Astrocyte (in vitro differentiated cells and primary cell): ENCODE results near the gene TYROBP.

Experiments used
- EZH2 ChIP-seq: IDR thresholded peaks from 2 replicates; pipeline ENCODE4 v1.6.1; 2012; ENCODE audit warnings: mild to moderate bottlenecking, low read length, inconsistent platforms; ENCODE audit not compliant: insufficient read depth
- TF ChIP-seq, protein P1 (sequence below): IDR thresholded peaks from 2 replicates; pipeline ENCODE4 v1.5.1; 2011; ENCODE audit warnings: low read depth, mild to moderate bottlenecking, inconsistent platforms, low read length, moderate library complexity; ENCODE audit not compliant: insufficient read depth

DNA sequence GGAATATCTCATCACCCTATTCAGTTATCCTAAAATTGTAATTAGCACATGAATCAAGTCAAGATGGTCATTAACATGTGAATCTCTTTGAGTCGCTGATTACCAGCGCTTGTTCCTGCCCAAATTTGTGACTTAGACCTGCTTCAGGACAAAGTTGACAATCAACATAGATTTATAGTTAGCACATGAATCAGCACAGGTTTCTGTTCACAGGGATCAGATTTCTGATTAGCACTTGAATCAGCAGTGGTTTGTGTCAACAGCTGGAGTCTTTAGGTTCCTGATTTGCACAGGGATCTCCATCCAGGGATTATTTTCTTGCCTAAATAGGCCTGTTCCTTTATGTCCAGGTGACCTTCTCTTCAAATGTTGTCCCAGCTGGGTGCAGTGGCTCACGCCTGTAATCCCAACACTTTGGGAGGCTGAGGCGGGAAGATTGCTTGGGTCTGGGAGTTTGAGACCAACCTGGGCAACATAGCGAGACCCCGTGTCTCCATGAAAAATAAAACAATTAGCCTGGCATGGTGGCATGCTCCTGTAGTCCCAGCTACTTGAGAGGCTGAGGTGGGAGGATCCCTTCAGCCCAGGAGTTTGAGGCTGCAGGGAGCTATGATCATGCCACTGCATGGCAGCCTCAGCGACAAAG is 24.3 kb upstream of the TYROBP start:
- TF ChIP-seq EZH2 = no peak
- TF ChIP-seq, protein P1, sequence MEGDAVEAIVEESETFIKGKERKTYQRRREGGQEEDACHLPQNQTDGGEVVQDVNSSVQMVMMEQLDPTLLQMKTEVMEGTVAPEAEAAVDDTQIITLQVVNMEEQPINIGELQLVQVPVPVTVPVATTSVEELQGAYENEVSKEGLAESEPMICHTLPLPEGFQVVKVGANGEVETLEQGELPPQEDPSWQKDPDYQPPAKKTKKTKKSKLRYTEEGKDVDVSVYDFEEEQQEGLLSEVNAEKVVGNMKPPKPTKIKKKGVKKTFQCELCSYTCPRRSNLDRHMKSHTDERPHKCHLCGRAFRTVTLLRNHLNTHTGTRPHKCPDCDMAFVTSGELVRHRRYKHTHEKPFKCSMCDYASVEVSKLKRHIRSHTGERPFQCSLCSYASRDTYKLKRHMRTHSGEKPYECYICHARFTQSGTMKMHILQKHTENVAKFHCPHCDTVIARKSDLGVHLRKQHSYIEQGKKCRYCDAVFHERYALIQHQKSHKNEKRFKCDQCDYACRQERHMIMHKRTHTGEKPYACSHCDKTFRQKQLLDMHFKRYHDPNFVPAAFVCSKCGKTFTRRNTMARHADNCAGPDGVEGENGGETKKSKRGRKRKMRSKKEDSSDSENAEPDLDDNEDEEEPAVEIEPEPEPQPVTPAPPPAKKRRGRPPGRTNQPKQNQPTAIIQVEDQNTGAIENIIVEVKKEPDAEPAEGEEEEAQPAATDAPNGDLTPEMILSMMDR = no peak
